HG03558 (cell line): ENCODE results near the gene DNAJC18.
A peak's percentile ranks its signal among the peaks of the same experiment; 100 is the strongest.
"Not testable (repeated sequence)": the region's sequence is repeated elsewhere in the genome, so short reads cannot be mapped to it uniquely, and the experiment has no call there.

Experiments
- ATAC-seq: cut with Tn5 transposase; IDR thresholded peaks from one replicate; pipeline ENCODE4 v1.9.1; 2021; ENCODE audit warnings: moderate number of reproducible peaks; ENCODE audit not compliant: unreplicated experiment; ENCODE audit errors: extremely low read depth

Gene DNAJC18

DNA sequence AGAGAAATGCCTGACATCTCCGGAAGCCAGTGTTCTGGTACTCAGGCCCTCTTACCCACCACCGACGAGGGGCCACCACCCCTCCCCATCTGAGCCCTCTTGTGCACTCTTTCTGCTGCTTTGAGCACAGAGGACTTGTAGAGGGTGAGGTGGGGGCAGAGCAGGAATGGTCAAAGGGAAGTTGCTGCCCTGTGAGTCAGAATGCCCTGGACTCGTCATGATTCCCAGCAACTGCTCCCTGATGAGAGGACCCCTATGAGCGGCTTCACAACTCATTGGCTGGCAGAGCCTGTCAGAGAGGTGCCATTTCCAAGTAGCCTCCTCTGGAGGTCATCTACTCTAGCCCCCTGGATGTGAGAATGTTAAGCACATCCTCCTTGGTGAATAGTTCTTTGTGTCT, 22.4 kb upstream of the DNAJC18 start:
- no peak for ATAC-seq

DNA sequence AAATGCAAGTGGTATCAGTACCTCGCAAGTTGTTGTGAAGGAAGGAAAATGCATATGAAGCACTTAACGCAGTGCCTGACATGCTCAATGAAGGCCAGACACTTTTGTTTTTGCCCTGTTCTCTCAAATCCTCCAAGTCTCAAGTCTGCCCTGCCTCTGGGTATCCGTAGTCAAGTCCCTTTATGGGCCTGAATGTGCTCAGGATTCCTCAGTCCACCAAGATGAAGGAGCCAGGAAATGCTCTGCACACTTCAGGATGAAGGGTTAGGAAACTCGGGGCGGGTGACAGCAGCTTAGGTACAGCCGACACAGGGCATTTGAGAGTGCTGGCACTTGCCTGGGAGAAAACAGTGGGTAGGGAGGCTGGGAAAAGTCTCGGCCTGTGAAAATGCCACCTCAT, 21.9 kb upstream of the DNAJC18 start:
- ATAC-seq: no peak

DNA sequence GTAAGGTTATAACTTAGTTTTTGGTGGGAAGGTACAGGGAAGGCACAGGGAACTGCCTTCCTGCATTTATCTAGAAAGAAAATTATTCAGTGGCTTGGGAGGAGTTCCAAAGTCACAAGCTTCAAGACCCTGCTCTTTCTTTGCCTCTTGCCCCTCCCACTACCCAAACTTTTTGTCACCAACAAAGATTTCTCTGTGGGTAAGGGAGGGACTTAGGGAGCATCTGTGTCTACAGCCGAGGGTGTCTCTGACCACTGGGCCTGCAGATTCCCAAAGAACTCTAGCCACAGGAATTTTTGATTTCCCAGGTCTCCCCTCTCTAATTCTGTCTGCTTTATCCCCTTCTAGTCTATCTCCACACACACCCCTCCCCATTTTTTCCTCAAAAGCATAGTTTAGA, 21.1 kb upstream of the DNAJC18 start:
- no peak for ATAC-seq

DNA sequence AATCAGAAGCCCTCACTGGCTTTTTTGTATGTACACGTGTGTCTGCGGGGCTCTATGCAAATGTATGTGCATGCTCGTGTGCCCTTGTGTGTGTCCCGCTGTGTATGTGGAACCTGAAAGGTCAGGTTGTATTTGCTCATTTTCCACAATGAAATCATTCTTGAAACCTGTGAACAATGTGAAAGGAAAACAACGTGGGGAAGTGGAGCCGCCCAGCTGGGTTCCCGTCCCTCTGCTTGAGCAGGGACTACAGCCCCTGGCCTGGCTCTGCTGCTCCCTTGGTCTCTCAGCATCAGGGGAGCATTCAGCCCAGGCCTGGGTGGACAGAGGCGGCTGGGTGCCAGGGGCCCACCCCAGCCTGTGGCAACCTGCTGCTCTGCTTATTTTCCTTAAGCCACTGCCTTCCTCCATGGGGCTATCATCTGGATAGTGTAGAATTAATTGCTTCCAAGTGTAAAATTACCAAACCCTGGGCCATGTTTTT, 20.2 kb upstream of the DNAJC18 start:
- ATAC-seq: no peak

DNA sequence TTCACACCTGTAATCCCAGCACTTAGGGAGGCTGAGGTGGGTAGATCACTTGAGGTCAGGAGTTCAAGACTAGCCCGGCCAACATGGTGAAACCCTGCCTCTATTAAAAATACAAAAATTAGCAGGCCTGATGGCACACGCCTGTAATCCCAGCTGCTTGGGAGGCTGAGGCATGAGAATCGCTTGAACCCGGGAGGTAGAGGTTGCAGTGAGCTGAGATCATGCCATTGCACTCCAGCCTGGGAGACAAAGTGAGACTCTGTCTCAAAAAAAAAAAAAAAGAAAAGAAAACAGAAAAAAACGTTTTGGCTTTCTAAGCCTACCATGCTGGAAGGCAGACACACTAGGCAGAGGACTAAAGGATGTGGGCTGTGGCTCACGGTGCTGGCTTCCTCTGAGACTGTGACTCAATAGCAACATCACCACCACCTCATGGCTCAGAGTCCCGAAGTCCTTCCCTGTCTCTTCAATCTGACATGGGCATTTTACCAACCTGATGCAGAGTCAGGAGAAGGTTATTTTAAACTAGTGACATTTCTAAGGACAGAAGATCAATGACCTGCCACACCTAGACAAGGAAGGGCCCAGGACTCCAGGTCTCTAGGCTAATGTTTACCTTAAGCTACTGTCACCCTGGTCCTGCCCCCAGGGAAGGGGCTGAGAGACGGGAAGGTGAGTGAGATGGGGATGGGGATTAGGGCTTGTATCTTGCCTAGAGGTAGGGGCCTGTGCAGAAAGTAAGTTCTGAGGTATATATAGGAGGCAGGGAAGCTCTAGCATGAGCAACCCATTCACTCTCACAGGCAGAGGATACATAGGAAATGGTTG, 19.5 kb upstream of the DNAJC18 start:
- peak; percentile 30 for ATAC-seq

DNA sequence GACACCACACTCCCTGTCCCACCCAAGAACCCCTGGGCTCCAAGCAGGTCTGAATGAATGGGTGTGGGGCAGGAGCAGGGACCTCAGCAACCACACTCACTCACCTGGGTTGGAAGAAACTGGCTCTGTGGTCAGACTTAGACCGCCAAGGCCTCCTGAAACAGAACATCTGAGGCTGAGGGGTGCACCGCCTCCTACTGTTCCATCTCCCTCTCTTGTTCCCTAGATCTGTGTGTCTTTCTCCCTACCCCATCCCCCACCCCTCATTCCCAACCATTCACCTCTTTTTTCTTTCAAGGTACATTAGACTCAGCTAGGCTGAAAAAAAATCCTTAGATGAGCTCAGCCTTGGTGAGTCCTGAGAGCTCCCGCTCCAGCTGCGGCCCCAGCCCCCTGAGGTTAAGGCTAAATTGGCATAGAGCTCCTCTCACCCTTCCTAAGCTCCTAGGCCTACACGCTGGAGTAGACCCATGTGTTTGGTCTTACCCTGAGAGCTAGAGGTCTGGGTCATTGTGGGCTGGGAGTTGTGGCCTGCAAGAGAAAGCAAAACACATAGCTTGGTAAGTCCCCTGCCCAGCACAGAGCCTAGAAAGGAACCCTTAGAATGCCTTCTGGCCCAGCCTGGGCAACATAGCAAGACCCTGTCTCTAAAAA, 18.5 kb upstream of the DNAJC18 start:
- ATAC-seq: no peak

DNA sequence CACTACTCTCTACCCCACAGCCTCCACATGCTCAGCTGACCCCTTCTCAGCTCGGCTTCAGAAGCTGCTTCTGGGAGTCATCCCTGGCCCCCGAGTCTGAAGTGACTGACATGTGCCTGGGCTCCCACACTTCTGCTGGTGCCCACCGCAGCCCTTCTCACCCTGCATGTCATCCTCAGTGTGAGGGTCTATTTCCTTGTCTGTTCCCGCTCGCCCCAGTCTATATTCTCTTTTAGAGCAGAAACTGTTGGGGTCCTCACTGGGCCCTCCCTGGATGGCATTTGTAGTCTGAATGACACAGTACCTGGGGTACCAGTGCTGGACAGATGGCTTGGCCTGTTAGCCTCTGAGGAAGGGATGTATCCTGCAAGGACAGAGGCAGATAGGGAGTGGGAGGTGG, 17.9 kb upstream of the DNAJC18 start:
- ATAC-seq: no peak

DNA sequence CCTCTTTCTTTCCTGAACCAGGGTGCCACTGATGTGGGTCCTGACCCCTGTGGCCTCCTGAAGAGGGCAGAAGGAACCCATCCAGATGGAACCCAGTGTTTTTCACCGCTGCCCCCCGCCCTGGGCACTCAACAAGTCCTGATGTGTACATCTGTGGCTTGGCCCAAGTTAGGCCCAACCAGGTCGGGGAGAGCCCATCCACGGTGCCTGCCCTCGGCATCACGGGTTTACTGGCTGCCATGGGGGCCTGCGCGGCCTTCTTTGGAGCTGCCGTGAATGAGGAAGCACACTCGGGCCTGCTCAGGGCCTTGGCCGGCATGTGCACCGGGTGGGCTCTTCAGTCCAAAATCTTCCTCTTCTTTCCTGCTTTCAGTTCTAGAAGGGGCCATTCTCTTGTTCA, 17.5 kb upstream of the DNAJC18 start:
- no peak for ATAC-seq

DNA sequence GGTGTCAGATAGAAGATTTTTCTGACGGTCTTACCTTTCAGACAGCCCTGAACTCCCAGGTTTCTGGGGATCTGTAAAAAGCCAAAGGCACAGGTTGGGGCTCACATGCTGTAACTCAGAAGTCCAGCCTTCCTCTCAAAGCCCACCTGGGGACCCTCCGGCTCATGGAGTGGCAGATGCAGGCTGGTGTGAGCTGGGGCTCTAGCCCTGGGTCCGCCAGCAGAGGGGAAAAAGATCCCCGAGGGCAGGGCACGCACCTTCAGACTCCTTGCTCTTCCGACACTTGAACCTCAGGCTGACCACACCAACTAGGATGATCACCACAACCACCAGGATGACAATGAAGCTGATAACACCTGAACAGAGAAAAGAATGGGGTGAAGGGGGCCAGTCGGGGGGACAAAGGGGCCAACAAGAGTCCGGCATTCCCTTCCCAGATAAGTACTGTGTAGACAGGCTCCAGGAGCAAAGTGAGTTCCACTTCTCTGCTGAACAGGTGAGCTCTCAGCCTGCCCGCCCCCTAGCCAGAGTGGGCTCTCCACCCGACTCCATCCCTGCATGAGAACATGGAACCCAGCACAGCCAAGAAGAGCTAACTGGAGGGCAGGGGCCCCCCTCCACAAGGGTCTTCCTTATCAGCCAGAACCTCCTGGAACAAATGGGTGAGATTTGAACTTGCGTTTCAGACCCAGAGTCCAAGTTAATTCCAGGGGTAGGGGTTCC, 15.4 kb upstream of the DNAJC18 start:
- ATAC-seq: no peak

DNA sequence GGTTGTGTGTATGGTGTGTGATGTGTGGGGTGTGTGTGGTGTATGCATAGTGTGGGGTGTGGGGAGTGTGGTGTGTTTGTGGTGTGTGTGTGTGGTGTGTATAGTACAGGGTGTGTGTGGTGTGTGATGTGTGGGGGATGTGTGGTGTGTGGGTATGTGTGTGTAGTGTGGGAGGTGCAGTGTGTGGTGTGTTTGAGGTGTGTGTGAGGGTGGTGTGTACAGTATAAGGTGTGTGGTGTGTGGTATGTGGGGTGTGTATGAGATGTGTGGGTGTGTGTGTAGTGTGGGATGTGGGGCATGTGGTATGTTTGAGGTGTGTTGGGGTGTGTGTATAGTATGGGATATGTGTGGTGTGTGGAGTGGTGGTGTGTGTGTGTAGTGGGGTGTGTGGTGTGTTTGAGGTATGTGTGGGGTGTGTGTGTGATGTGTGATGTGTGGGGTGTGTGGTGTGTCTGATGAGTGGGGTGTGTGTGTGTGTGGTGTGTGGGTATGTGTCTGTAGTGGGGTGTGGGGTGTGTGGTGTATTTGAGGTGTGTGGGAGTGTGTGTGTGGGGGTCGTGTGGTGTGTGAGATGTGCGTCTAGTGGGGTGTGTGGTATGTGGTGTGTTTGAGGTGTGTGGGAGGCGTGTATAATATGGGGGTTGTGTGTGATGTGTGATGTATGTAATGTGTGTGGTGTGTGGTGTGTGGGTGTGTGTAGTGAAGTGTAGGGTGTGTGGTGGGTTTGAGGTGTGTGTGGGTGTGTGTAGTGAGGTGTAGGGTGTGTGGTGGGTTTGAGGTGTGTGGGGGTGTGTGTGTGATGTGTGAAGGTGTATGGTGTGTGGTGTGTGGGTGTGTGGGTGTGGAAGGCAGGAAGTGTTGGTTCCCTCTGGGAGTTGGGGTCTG, 14.6 kb upstream of the DNAJC18 start:
- ATAC-seq: no peak

DNA sequence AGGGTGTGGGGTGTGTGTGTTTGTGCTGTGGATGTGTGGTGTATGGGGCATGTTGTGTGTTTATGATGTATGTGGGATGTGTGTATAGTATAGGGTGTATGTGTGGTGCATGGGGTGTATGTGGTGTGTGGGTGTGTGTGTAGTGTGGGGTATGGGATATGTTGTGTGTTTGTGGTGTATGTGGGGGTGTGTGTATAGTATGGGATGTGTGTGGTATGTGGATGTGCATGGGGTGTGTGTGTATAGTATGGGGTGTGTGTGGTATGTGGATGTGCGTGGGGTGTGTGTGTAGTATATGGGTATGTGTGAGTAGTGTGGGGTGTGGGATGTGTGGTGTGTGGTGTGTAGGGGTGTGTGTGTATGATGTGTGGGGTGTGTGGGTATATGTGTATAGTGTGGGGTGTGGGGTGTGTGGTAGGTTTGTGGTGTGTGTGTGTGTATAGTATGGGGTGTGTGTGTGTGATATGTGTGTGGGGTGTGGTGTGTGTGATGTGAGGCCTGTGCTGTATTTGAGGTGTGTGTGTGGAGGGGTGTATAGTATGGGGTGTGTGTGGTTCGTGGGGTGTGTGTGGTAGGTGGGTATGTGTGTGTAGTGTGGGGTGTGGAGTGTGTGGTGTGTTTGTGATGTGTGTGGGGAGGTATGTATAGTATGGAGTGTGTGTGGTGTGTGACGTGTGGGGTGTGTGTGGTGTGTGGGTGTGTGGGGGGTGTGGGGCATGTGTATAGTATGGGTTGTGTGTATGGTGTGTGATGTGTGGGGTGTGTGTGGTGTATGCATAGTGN, 12.7 kb upstream of the DNAJC18 start:
- ATAC-seq: no peak

DNA sequence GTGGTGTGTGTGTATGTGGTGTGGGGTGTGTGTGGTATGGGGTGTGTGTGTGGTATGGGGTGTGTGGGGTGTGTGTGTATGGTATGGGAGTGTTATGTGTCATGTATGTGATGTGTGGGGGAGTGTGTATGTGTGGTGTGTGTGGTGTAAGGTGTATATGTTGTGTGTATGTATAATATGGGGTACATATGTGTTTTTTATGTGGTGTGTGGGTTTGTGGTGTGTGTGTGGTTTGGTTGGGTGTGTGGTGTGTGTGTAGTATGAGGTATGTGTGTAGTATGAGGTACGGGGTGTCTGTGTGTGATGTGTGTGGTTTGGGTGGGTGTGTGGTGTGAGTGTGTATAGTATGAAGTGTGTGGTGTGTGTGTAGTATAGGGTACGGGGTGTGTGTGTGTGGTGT, 11.9 kb upstream of the DNAJC18 start:
- ATAC-seq: no peak

DNA sequence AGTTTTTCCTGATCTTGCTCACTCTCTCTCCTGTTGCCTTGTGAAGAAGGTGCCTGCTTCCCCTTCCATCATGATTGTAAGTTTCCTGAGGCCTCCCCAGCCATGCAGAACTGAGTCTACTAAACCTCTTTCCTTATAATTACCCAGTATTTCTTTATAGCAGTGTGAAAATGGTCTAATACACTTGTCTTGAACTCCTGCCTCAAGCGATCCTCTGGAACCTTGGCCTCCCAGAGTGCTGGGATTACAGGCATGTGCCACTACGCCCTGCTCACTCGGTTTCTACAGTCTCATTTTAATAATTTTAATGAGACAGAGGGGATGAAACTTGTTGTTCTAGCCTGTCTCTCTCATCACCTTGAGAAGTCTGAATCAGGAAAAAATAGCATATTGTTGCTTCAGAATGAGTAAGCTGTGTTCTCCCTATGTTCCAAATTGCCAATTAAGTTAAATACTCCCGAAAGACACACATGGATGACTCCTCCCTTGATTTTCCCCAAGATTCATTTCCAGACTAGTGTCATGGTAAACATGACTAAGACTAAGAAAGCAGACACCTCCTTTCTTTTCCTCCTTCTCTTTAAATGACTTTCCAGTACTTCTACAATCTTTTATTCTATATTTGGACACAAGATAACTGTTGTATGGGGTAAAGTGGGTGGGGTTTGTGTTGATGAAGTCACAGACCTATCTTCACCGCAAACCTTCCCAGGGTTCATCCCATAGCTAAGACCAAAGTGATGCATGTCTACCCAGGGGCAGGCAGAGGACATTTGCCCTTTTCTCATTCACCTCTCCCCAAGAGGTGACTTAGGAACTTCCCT, 7.8 kb upstream of the DNAJC18 start:
- ATAC-seq: peak; percentile 54

DNA sequence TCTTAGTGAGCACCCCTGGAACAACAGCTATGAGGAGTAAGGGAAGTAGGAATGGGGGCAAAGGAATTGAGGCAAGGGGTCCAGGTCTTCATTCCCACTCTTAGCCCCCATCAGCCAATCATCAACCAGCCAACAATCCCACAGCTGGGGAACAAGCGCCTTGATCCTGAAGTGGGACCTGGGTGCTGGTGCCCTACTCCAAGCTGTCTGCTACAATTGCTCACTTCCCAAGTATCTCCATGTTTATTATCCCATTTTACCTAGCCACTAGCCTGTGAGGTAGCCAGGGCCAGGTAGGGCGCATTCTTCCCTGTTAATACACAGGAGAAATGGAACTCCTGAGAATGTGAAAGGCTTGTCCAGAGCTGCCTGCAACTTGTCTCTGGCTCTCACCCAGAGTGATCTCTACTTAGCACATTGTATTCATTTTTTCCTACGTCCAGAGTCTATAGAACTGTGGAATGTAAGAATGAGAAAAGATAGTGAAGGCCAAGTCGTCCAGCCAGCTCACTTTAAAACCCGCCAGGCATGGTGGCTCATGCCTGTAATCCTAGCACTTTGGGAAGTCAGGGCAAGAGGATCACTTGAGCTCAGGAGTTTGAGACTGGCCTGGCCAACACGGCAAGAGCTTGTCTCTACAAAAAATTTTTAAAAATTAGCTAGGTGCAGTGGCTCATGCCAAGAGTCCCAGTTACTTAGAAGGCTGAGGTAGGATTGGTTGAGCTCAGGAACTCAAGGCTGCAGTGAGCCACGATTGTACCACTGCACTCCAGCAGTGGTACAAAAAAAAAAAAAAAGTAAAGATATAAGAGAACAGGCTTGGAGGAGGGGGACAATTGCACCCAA, 6.2 kb upstream of the DNAJC18 start:
- ATAC-seq: no peak

DNA sequence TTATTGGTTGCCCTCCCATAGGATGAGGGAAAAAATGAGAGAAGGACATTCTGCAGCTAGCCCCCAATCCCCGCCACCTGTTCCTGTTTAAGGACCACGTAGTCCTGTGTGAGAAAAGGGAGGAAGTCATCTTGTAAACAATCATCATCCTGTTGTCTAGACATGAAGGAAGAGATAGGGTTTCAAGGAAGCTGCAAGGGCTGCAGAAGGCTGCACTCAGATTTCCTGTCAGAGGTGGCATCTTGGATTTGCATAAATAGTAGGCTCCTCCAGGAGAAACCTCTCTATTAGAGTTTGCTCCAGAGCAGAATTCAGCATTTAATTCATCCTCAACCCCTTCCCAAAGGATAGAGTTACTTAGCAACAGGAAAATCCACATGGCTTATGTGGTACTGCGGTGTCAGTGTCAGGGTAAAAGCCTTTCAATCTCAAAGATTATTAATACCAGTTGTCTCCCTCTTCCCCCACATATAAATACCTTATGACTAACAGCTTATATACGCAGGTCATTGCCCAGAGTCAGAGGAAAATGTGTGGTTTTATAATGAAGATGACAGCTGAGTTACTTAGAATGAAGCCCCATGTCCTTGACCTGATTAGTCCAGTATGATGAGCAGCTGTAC, 4.6 kb upstream of the DNAJC18 start:
- no peak for ATAC-seq

DNA sequence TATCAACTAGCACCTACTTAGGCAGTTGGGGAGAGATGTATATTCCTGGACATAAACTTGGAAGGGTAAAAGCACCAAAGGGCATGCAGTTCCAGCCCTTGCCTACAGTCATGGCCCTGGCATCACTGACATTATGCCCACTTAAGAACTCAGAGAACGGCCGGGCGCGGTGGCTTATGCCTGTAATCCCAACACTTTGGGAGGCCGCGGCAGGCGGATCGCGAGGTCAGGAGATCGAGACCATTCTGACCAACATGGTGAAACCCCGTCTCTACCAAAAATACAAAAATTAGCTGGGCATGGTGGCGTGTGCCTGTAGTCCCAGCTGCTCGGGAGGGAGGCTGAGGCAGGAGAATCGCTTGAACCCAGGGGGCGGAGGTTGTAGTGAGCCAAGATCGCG, 1.1 kb upstream of the DNAJC18 start:
- not testable (repeated sequence) for ATAC-seq

DNA sequence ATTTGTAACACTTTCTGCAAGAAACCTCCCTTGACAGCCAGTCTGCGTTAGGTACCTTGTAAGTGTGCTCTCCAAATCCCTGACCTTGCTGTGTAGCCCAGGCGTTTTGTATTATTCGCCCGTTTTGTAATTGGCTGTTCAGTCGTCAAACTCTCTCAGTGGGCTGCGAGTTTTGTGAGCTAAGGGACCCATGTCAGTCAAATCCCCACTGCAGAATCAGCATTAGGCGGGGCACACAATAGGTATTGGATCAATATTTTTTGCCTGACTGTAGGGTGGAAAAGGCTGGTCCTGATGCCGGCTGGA, 665 bp downstream of the DNAJC18 start:
- no peak for ATAC-seq
